Activated CD4-positive, alpha-beta T cell treated with anti-CD3 and anti-CD28 coated beads, Interleukin-2, amount 10 ng/mL, durations not matched to agents 7 days and 5 days (primary cell): ENCODE measurements around the gene KCNJ6. TPM values are rescaled to one million over a fixed set of nuclear protein-coding genes. Genes with fewer than 3 reads are reported as not detected.

Source experiments
- CTCF ChIA-PET: fragments of 350-600 bp; sonication (Branson Sonifier 250); formaldehyde crosslinking; loops from one replicate; lab custom pipeline; 2021; ENCODE audit warnings: antibody characterized with exemption; lab: Charles Lee
- POLR2A ChIA-PET: fragments of 350-600 bp; sonication (Branson Sonifier 250); formaldehyde crosslinking; loops from one replicate; lab custom pipeline; 2021; ENCODE audit warnings: antibody characterized with exemption; lab: Charles Lee
- DNase-seq: peaks from one replicate; pipeline ENCODE4 v3.0.0-alpha.2; 2020
- H3K27ac Mint-ChIP-seq: one replicate; pipeline ENCODE4 v1.8.0; 2021; ENCODE audit warnings: mild to moderate bottlenecking, moderate library complexity, mixed read lengths
- H3K27me3 Mint-ChIP-seq: one replicate; pipeline ENCODE4 v1.8.0; 2021; ENCODE audit warnings: mixed read lengths
- H3K36me3 Mint-ChIP-seq: one replicate; pipeline ENCODE4 v1.8.0; 2021; ENCODE audit warnings: low read depth, mixed read lengths
- H3K4me1 Mint-ChIP-seq: one replicate; pipeline ENCODE4 v1.8.0; 2021; ENCODE audit warnings: mixed read lengths
- H3K4me3 Mint-ChIP-seq: one replicate; pipeline ENCODE4 v1.8.0; 2021; ENCODE audit warnings: mild to moderate bottlenecking, moderate library complexity, mixed read lengths
- H3K9me3 Mint-ChIP-seq: one replicate; pipeline ENCODE4 v1.8.0; 2021; ENCODE audit warnings: mixed read lengths
- total RNA-seq, 2 experiments: library from RNA; stranded (reverse); gene quantifications; one replicate each; pipeline ENCODE4 v1.2.3, GENCODE V29; 2021

Gene KCNJ6
- total RNA-seq, 2 experiments from 2014 or later: not detected

- H3K4me1 Mint-ChIP-seq: no peaks in the 10 kb centered on the region
- H3K27me3 Mint-ChIP-seq: no peaks in the 10 kb centered on the region
- POLR2A ChIA-PET: no interaction called here
- no peak overlapping the region for H3K4me3 Mint-ChIP-seq
- no peaks in the 10 kb centered on the region for H3K9me3 Mint-ChIP-seq
- no peak for DNase-seq
- no peak overlapping the region for H3K27ac Mint-ChIP-seq
- CTCF ChIA-PET: no interaction called here
- H3K36me3 Mint-ChIP-seq: no peaks in the 10 kb centered on the region
These were observed 122.6 kb downstream of the KCNJ6 start for GRCh38 chr21:37793660-37794059.

- no peaks in the 10 kb centered on the region for H3K9me3 Mint-ChIP-seq
- no peak for DNase-seq
- POLR2A ChIA-PET: no interaction called here
- no peak overlapping the region for H3K27ac Mint-ChIP-seq
- H3K27me3 Mint-ChIP-seq: no peaks in the 10 kb centered on the region
- no peaks in the 10 kb centered on the region for H3K4me1 Mint-ChIP-seq
- no peaks in the 10 kb centered on the region for H3K36me3 Mint-ChIP-seq
- no peak overlapping the region for H3K4me3 Mint-ChIP-seq
- CTCF ChIA-PET: no interaction called here
These were observed 124.2 kb downstream of the KCNJ6 start for GRCh38 chr21:37792046-37792445.

DNA sequence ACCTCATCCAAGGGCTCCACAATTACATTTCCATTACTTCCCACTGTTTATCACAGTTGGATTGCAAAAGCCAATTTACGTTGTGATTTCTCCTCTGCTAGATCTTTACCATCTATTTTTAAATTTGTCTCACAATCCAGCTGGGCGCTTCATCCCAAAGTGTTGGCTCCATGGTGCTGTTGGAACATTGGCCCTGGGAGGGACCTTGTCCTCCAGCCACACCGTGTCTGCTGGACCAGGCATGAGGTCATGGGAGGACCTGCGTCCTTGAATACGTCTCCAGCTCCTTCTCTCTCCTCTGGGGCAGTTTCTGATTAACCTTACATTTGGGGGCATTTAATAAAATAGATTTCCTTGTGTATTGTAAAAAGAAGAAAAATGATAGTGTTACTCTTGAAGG lies 125.4 kb downstream of the KCNJ6 start:
- H3K4me3 Mint-ChIP-seq: no peak overlapping the region
- no peaks in the 10 kb centered on the region for H3K9me3 Mint-ChIP-seq
- no peak for DNase-seq
- no peaks in the 10 kb centered on the region for H3K36me3 Mint-ChIP-seq
- POLR2A ChIA-PET: no interaction called here
- no peak overlapping the region for H3K27ac Mint-ChIP-seq
- H3K27me3 Mint-ChIP-seq: no peaks in the 10 kb centered on the region
- H3K4me1 Mint-ChIP-seq: no peaks in the 10 kb centered on the region
- CTCF ChIA-PET: no interaction called here

DNA sequence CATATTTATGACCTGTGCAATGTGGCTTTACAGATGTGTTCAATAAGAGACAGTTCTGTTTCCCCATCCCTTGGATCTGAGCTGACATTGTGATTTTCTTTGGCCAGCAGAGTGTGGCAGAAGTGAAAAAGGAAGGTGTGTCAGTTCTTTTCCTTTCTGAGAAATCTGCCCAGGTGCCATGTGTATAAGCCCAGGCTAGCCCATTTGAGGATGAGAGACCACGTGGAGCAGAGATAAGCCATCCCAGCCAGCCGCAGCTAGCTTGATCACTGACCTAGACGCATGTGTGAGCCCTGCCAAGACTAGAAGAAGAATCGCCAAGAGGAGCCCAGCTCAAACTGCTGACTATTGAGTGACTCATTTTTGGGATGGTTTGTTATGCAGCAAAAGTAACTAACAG lies 127.8 kb downstream of the KCNJ6 start:
- ChIA-PET POLR2A (no interaction called here), CTCF (no interaction called here)
- no peak for DNase-seq
- Mint-ChIP-seq H3K36me3 (no peaks in the 10 kb centered on the region), H3K27me3 (no peaks in the 10 kb centered on the region), H3K9me3 (no peaks in the 10 kb centered on the region), H3K4me3 (no peak overlapping the region), H3K4me1 (no peaks in the 10 kb centered on the region), H3K27ac (no peak overlapping the region)

GRCh38 chr21:37787456-37787855 lies 128.8 kb downstream of the KCNJ6 start:
- DNase-seq: no peak
- H3K9me3 Mint-ChIP-seq: no peaks in the 10 kb centered on the region
- no peak overlapping the region for H3K27ac Mint-ChIP-seq
- no peaks in the 10 kb centered on the region for H3K4me1 Mint-ChIP-seq
- no peaks in the 10 kb centered on the region for H3K36me3 Mint-ChIP-seq
- POLR2A ChIA-PET: no interaction called here
- H3K4me3 Mint-ChIP-seq: no peak overlapping the region
- H3K27me3 Mint-ChIP-seq: no peaks in the 10 kb centered on the region
- CTCF ChIA-PET: no interaction called here

- no peak for DNase-seq
- ChIA-PET CTCF (no interaction called here), POLR2A (no interaction called here)
- Mint-ChIP-seq H3K27me3 (no peaks in the 10 kb centered on the region), H3K27ac (no peak overlapping the region), H3K4me1 (no peaks in the 10 kb centered on the region), H3K9me3 (no peaks in the 10 kb centered on the region), H3K4me3 (no peak overlapping the region), H3K36me3 (no peaks in the 10 kb centered on the region)
These were observed 131.5 kb downstream of the KCNJ6 start for GRCh38 chr21:37784591-37785318.

- no peak overlapping the region for H3K4me3 Mint-ChIP-seq
- H3K36me3 Mint-ChIP-seq: no peaks in the 10 kb centered on the region
- H3K27ac Mint-ChIP-seq: no peak overlapping the region
- ChIA-PET CTCF (interaction anchor here (0.6 kb wide), 1 partner anchor 1304 kb away, joined by 3 read pairs; no protein-coding TSS in a partner anchor), POLR2A (no interaction called here)
- DNase-seq: no peak
- no peaks in the 10 kb centered on the region for H3K27me3 Mint-ChIP-seq
- no peaks in the 10 kb centered on the region for H3K4me1 Mint-ChIP-seq
- H3K9me3 Mint-ChIP-seq: no peaks in the 10 kb centered on the region
These were observed 133.2 kb downstream of the KCNJ6 start for GRCh38 chr21:37783016-37783415.

GRCh38 chr21:37780991-37781983 lies 135.0 kb downstream of the KCNJ6 start:
- CTCF ChIA-PET: no interaction called here

GRCh38 chr21:37771181-37771580 lies 145.1 kb downstream of the KCNJ6 start:
- no peaks in the 10 kb centered on the region for H3K27me3 Mint-ChIP-seq
- H3K4me3 Mint-ChIP-seq: no peak overlapping the region
- no peak for DNase-seq
- no peak overlapping the region for H3K27ac Mint-ChIP-seq
- ChIA-PET POLR2A (no interaction called here), CTCF (no interaction called here)
- no peaks in the 10 kb centered on the region for H3K36me3 Mint-ChIP-seq
- H3K9me3 Mint-ChIP-seq: no peaks in the 10 kb centered on the region
- no peaks in the 10 kb centered on the region for H3K4me1 Mint-ChIP-seq

More at GRCh38 chr21:37780991-37781983, 135.0 kb downstream of the KCNJ6 start:
- H3K27ac Mint-ChIP-seq: no peak overlapping the region
- POLR2A ChIA-PET: no interaction called here
- H3K9me3 Mint-ChIP-seq: no peaks in the 10 kb centered on the region
- H3K27me3 Mint-ChIP-seq: peaks cover 1% of the 10 kb centered on the region
- H3K4me1 Mint-ChIP-seq: no peaks in the 10 kb centered on the region
- DNase-seq: no peak
- no peaks in the 10 kb centered on the region for H3K36me3 Mint-ChIP-seq
- no peak overlapping the region for H3K4me3 Mint-ChIP-seq

DNA sequence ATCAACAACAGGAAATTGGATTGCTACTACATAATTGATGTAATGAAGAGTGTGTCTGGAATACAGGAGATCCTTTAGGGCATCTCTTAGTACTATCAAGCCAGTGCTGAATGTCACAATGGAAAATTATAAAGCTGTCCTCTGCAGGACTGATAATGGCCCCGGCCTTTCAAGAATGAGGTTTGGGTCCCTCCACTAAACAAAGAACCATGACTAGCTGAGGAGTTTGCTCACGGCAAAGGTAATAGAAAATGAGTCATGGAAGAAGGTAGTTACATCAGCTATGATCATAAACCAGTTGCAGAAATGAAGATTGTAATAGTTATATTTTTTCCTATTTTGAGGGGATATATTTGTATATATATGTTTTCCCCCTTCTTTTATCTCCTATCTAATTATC lies 145.8 kb downstream of the KCNJ6 start:
- Mint-ChIP-seq H3K9me3 (no peaks in the 10 kb centered on the region), H3K27me3 (no peaks in the 10 kb centered on the region), H3K4me3 (no peak overlapping the region), H3K36me3 (no peaks in the 10 kb centered on the region), H3K4me1 (no peaks in the 10 kb centered on the region), H3K27ac (no peak overlapping the region)
- ChIA-PET CTCF (no interaction called here), POLR2A (no interaction called here)
- no peak for DNase-seq

DNA sequence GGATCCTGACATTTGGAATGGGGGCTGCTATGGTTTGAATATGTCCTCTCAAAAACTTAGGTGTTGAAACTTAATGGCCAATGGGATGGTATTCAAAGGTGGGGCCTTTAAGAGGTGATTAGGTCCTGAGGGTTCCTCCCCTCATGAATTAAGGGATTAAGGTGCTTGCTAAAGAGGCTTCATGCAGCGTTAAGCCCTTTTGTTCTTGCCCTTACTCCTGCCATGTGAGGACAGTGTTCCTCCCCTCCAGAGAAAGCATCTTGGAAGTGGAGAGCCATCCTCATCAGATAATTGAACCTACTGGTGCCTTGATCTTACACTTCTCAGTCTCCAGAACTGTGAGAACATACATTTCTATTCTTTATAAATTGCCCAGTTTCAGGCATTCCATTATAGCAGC lies 146.6 kb downstream of the KCNJ6 start:
- ChIA-PET POLR2A (no interaction called here), CTCF (no interaction called here)
- no peak overlapping the region for H3K4me3 Mint-ChIP-seq
- no peaks in the 10 kb centered on the region for H3K9me3 Mint-ChIP-seq
- no peaks in the 10 kb centered on the region for H3K36me3 Mint-ChIP-seq
- no peaks in the 10 kb centered on the region for H3K4me1 Mint-ChIP-seq
- H3K27ac Mint-ChIP-seq: no peak overlapping the region
- peaks cover under 1% of the 10 kb centered on the region for H3K27me3 Mint-ChIP-seq
- DNase-seq: no peak

- Mint-ChIP-seq H3K4me3 (no peak overlapping the region), H3K27ac (no peak overlapping the region), H3K27me3 (peaks cover 2% of the 10 kb centered on the region), H3K9me3 (no peaks in the 10 kb centered on the region), H3K36me3 (no peaks in the 10 kb centered on the region), H3K4me1 (no peaks in the 10 kb centered on the region)
- no peak for DNase-seq
- ChIA-PET POLR2A (no interaction called here), CTCF (no interaction called here)
These were observed 148.3 kb downstream of the KCNJ6 start for GRCh38 chr21:37767984-37768383.

DNA sequence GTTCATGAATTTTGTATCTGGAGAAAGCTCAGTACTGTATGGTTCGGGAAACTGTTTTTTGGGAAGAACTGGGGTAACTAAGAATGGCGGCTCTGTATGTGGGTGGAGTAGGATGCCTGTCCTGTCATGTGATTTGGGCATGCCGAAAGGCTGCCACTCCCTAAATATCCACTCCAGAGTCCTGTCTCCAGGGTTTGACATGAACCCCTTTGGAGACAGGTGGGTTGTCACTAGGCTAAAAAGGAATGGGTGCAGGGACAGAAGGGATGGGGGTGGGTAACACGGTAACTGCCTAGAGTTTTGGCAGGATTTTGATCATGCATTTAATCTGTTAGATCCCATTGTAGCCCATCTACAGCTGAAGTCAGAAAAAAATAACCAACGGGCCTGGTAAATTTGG lies 150.1 kb downstream of the KCNJ6 start:
- no peak overlapping the region for H3K27ac Mint-ChIP-seq
- DNase-seq: no peak
- no peaks in the 10 kb centered on the region for H3K9me3 Mint-ChIP-seq
- H3K36me3 Mint-ChIP-seq: no peaks in the 10 kb centered on the region
- ChIA-PET CTCF (no interaction called here), POLR2A (no interaction called here)
- H3K4me3 Mint-ChIP-seq: no peak overlapping the region
- no peaks in the 10 kb centered on the region for H3K4me1 Mint-ChIP-seq
- peaks cover 2% of the 10 kb centered on the region for H3K27me3 Mint-ChIP-seq
